Transverse colon (tissue), 4 donors: Measurements from ENCODE around the gene USP7. TPM values are rescaled to one million over a fixed set of nuclear protein-coding genes. Genes with fewer than 3 reads are reported as not detected.

Experiments
- DNase-seq: peaks from one replicate; pipeline ENCODE4 v3.0.0-alpha.2; 2019
- H3K27ac ChIP-seq, 4 donors: fragments of 200-600 bp; sonication (generic); 2 replicates each; pipeline ENCODE4 v1.5.1; 2016 to 2018; ENCODE audit warnings: inconsistent platforms in 4 of 4
- H3K27me3 ChIP-seq: fragments of 200-600 bp; sonication (generic); 2 replicates; pipeline ENCODE4 v1.5.1; 2017; ENCODE audit warnings: inconsistent platforms
- H3K36me3 ChIP-seq, 4 donors: fragments of 200-600 bp; sonication (generic); 2 replicates each; pipeline ENCODE4 v1.5.1; 2017 to 2019; ENCODE audit warnings: inconsistent platforms in 4 of 4
- H3K4me1 ChIP-seq, 4 donors: fragments of 200-600 bp; sonication (generic); 2 replicates each; pipeline ENCODE4 v1.5.1; 2017 to 2020; ENCODE audit warnings: inconsistent platforms in 4 of 4
- H3K4me3 ChIP-seq, 4 donors: fragments of 200-600 bp; sonication (generic); 1 replicate in 1 of 4; 2 replicates in 3 of 4; pipeline versions ENCODE4 v1.5.1 to v1.6.1; 2017 to 2019; ENCODE audit warnings: inconsistent platforms in 4 of 4
- H3K9me3 ChIP-seq, 2 donors: fragments of 200-600 bp; sonication (generic); 2 replicates each; pipeline ENCODE4 v1.5.1; 2017 to 2019; ENCODE audit warnings: inconsistent platforms in 2 of 2
- CTCF ChIP-seq, 5 experiments: fragments of 200-600 bp in 3 of 5; fragments of 450-650 bp in 2 of 5; sonication (generic) in 3 of 5; IDR thresholded peaks; 1 replicate in 2 of 5; 2 replicates in 3 of 5; pipeline ENCODE4 v1.5.1; 2016 to 2017; ENCODE audit warnings: antibody characterized with exemption in 5 of 5, inconsistent platforms in 3 of 5, mild to moderate bottlenecking in 2 of 5, moderate library complexity in 1 of 5
- EP300 ChIP-seq: sonication (generic); formaldehyde crosslinking; IDR thresholded peaks from one replicate; pipeline ENCODE4 v1.6.1; 2017; ENCODE audit warnings: antibody characterized with exemption, low read depth
- POLR2A ChIP-seq: fragments of 450-650 bp; IDR thresholded peaks from one replicate; pipeline ENCODE4 v1.6.1; 2016; ENCODE audit warnings: antibody characterized with exemption, mild to moderate bottlenecking, moderate library complexity
- POLR2AphosphoS5 ChIP-seq, 3 donors: sonication (generic); formaldehyde crosslinking; IDR thresholded peaks; one replicate each; pipeline ENCODE4 v1.6.1; 2016; ENCODE audit warnings: antibody characterized with exemption in 3 of 3
- WGBS, 2 donors: methylation state at CpG; one replicate each; pipeline ENCODE4 v1.1.5; 2018; ENCODE audit warnings: low coverage in 1 of 2; 5-methylcytosine and 5-hydroxymethylcytosine counted together
- in situ Hi-C, 4 donors: fragments of 200-750 bp; cut with MboI; loops; one replicate each; pipeline versions ENCODE4 v1.15.0 to v1.15.1; 2017; ENCODE audit warnings: low sequenced_read_pairs in 3 of 4, low pct_ligation_motif_present in 1 of 4, low pct_unique_long_range_greater_than_20kb in 1 of 4
- intact Hi-C: fragments of 100-400 bp; cut with DNase I; formaldehyde crosslinking; loops from one replicate; pipeline ENCODE4 v1.15.1; 2023; ENCODE audit warnings: low total_unique reads
- total RNA-seq, 4 donors: library from RNA; depleted of rRNA; stranded (reverse); fragments of >200 nt; gene quantifications; one replicate each; pipeline ENCODE4 v1.1.0, GENCODE V29; 2016

USP7 gene
- total RNA-seq, 4 donors from 2014 or later, result 72.9 to 419 (median 158) TPM

GRCh38 chr16:9003322-9003721 lies 39.6 kb upstream of the USP7 start:
- in situ Hi-C loops (loop anchor here in 3 of 4 donors (10.0 to 25.0 kb wide), 3 partner anchors 99 to 441 kb away; partner anchors contain the start of gene ABAT (in 2 of the 3)), intact Hi-C loops (loop anchor here (10.0 kb wide), 1 partner anchor 99 kb away; no protein-coding TSS in a partner anchor)
- Histone ChIP-seq H3K4me3 (no peak overlapping the region), H3K9me3 (no peaks in the 10 kb centered on the region), H3K36me3 (no peaks in the 10 kb centered on the region), H3K4me1 (peaks cover 8 to 29% (median 17%) of the 10 kb centered on the region in 4 donors), H3K27me3 (no peaks in the 10 kb centered on the region), H3K27ac (peak overlapping the region; percentile 75 to 84 (median 79))
- 66 to 100% methylated on average over 2 to 5 of the region's 5 CpGs for WGBS, 2 donors
- DNase-seq, result peak; percentile 82
- TF ChIP-seq POLR2AphosphoS5 (IDR thresholded peaks at IDR 0.05) (peak; percentile 78 to 88 (median 85)), EP300 (no peak), CTCF (IDR thresholded peaks at IDR 0.05) (no peak), POLR2A (peak; percentile 71)

- Histone ChIP-seq H3K9me3 (no peaks in the 10 kb centered on the region), H3K4me1 (peaks cover 8 to 27% (median 17%) of the 10 kb centered on the region in 4 donors), H3K27ac (peak overlapping the region in 1 of 4 donors; percentile 75), H3K4me3 (no peak overlapping the region), H3K27me3 (no peaks in the 10 kb centered on the region), H3K36me3 (no peaks in the 10 kb centered on the region)
- no peak for TF ChIP-seq CTCF (IDR thresholded peaks at IDR 0.05)
- 93% methylated on average over 2 of the region's 2 CpGs; no CpG with 5 or more reads in 1 of the 2 donors for WGBS, 2 donors
- DNase-seq, result no peak
- intact Hi-C loops, result loop anchor here (10.0 kb wide), 1 partner anchor 97 kb away; no protein-coding TSS in a partner anchor
- in situ Hi-C loops, result loop anchor here in 3 of 4 donors (10.0 to 25.0 kb wide), 3 partner anchors 97 to 440 kb away; partner anchors contain the start of gene ABAT (in 2 of the 3)
Measured at GRCh38 chr16:9002042-9002441, 38.3 kb upstream of the USP7 start.

GRCh38 chr16:9000664-9001063 lies 37.0 kb upstream of the USP7 start:
- intact Hi-C loops, result loop anchor here (10.0 kb wide), 1 partner anchor 96 kb away; no protein-coding TSS in a partner anchor
- Histone ChIP-seq H3K27me3 (no peaks in the 10 kb centered on the region), H3K9me3 (no peaks in the 10 kb centered on the region), H3K27ac (no peak overlapping the region), H3K36me3 (no peaks in the 10 kb centered on the region), H3K4me1 (peaks cover 8 to 27% (median 17%) of the 10 kb centered on the region in 4 donors), H3K4me3 (no peak overlapping the region)
- no peak for DNase-seq
- TF ChIP-seq POLR2AphosphoS5 (IDR thresholded peaks at IDR 0.05) (no peak), POLR2A (no peak), CTCF (IDR thresholded peaks at IDR 0.05) (no peak), EP300 (no peak)
- 92 to 100% methylated on average over 1 to 2 of the region's 2 CpGs for WGBS, 2 donors
- in situ Hi-C loops, result loop anchor here in 3 of 4 donors (10.0 to 25.0 kb wide), 3 partner anchors 96 to 438 kb away; partner anchors contain the start of gene ABAT (in 2 of the 3)

GRCh38 chr16:8999800-9000199 lies 36.1 kb upstream of the USP7 start:
- intact Hi-C loops (loop anchor here (10.0 kb wide), 1 partner anchor 95 kb away; no protein-coding TSS in a partner anchor), in situ Hi-C loops (loop anchor here in 3 of 4 donors (10.0 to 25.0 kb wide), 3 partner anchors 95 to 437 kb away; partner anchors contain the start of gene ABAT (in 2 of the 3))
- Histone ChIP-seq H3K4me1 (peaks cover 8 to 24% (median 16%) of the 10 kb centered on the region in 4 donors), H3K27ac (no peak overlapping the region), H3K27me3 (no peaks in the 10 kb centered on the region), H3K9me3 (no peaks in the 10 kb centered on the region), H3K4me3 (no peak overlapping the region), H3K36me3 (no peaks in the 10 kb centered on the region)
- DNase-seq, result no peak
- WGBS, 2 donors, result 62 to 80% methylated on average over 1 to 4 of the region's 4 CpGs
- TF ChIP-seq POLR2A (no peak), POLR2AphosphoS5 (IDR thresholded peaks at IDR 0.05) (no peak), CTCF (IDR thresholded peaks at IDR 0.05) (no peak), EP300 (no peak)
